Measurements from ENCODE around the gene SCAMP4.

The SCAMP4 gene

GRCh38 chr19:1961000-1961883 lies 56.0 kb downstream of the SCAMP4 start:
- no peak for DNase-seq

GRCh38 chr19:1962674-1963073 lies 57.5 kb downstream of the SCAMP4 start:
- DNase-seq: no peak

GRCh38 chr19:1967087-1967608 lies 61.9 kb downstream of the SCAMP4 start:
- DNase-seq: no peak

- no peak for DNase-seq
Measured at GRCh38 chr19:1968279-1969175, 63.3 kb downstream of the SCAMP4 start.

GRCh38 chr19:1969176-1970002 lies 64.2 kb downstream of the SCAMP4 start:
- no peak for DNase-seq

- no peak for DNase-seq
Measured at GRCh38 chr19:1970003-1970805, 65.0 kb downstream of the SCAMP4 start.

- DNase-seq: no peak
Measured at GRCh38 chr19:1970806-1971502, 65.8 kb downstream of the SCAMP4 start.

GRCh38 chr19:1974381-1975161 lies 69.4 kb downstream of the SCAMP4 start:
- DNase-seq: no peak

GRCh38 chr19:1975162-1975480 lies 69.9 kb downstream of the SCAMP4 start:
- no peak for DNase-seq
